Gastroesophageal sphincter (tissue), 4 donors: ENCODE measurements around the gene EMILIN2. TPM values are rescaled to one million over a fixed set of nuclear protein-coding genes. Genes with fewer than 3 reads are reported as not detected.

Source experiments
- ATAC-seq: fragments of 150-250 bp; one replicate; pipeline ENCODE4 v1.9.1; 2016; ENCODE audit warnings: mild to moderate bottlenecking, moderate library complexity
- H3K27ac ChIP-seq, 4 donors: fragments of 200-600 bp; sonication (generic) in 3 of 4; 1 replicate in 3 of 4; 2 replicates in 1 of 4; pipeline ENCODE4 v1.5.1; 2016 to 2019
- H3K27me3 ChIP-seq: fragments of 200-600 bp; sonication (generic); one replicate; pipeline ENCODE4 v1.5.1; 2019
- H3K36me3 ChIP-seq, 2 donors: fragments of 200-600 bp; sonication (generic); one replicate each; pipeline ENCODE4 v1.5.1; 2019; ENCODE audit warnings: control low read depth in 1 of 2
- H3K4me1 ChIP-seq, 3 donors: fragments of 200-600 bp; sonication (generic); 1 replicate in 2 of 3; 2 replicates in 1 of 3; pipeline ENCODE4 v1.5.1; 2016 to 2019; ENCODE audit warnings: control low read depth in 2 of 3
- H3K4me3 ChIP-seq, 2 donors: fragments of 200-600 bp; sonication (generic); one replicate each; pipeline ENCODE4 v1.5.1; 2019; ENCODE audit warnings: mild to moderate bottlenecking in 1 of 2, moderate library complexity in 1 of 2
- H3K9me3 ChIP-seq, 3 donors: fragments of 200-600 bp; sonication (generic); one replicate each; pipeline ENCODE4 v1.5.1; 2017 to 2019; ENCODE audit warnings: control low read depth in 2 of 3
- EP300 ChIP-seq: sonication (generic); formaldehyde crosslinking; IDR thresholded peaks from one replicate; pipeline ENCODE4 v1.6.1; 2017; ENCODE audit warnings: antibody characterized with exemption, mild to moderate bottlenecking
- POLR2A ChIP-seq, 2 donors: fragments of 450-650 bp; IDR thresholded peaks; one replicate each; pipeline ENCODE4 v1.6.1; 2017; ENCODE audit warnings: antibody characterized with exemption in 2 of 2, mild to moderate bottlenecking in 2 of 2, moderate library complexity in 1 of 2
- POLR2AphosphoS5 ChIP-seq: sonication (generic); formaldehyde crosslinking; IDR thresholded peaks from one replicate; pipeline ENCODE4 v1.6.1; 2017; ENCODE audit warnings: antibody characterized with exemption
- WGBS, 2 donors: methylation state at CpG; one replicate each; pipeline ENCODE4 v1.1.5; 2018; ENCODE audit warnings: low coverage in 1 of 2; 5-methylcytosine and 5-hydroxymethylcytosine counted together
- total RNA-seq, 4 donors: library from RNA; depleted of rRNA; stranded (reverse); fragments of >200 nt; gene quantifications; one replicate each; pipeline ENCODE4 v1.1.0, GENCODE V29; 2016
- TF ChIP-seq, protein P1 (sequence below), 4 experiments: fragments of 200-600 bp in 2 of 4; fragments of 450-650 bp in 2 of 4; sonication (generic) in 1 of 4; IDR thresholded peaks; one replicate each; pipeline ENCODE4 v1.5.1; 2017 to 2019; ENCODE audit warnings: antibody characterized with exemption in 4 of 4, mild to moderate bottlenecking in 2 of 4, moderate library complexity in 2 of 4

EMILIN2 gene
- total RNA-seq, 4 donors from 2014 or later, result 11.2 to 20.9 (median 17.0) TPM

- peak overlapping the region; percentile 33 to 66 for H3K4me3 ChIP-seq
- H3K27me3 ChIP-seq, result peaks cover 53% of the 10 kb centered on the region
- no peaks in the 10 kb centered on the region for H3K9me3 ChIP-seq
- 0% methylated on average over 9 of the region's 92 CpGs; no CpG with 5 or more reads in 1 of the 2 donors for WGBS, 2 donors
- peaks cover 0 to 22% of the 10 kb centered on the region in 2 donors for H3K36me3 ChIP-seq
- H3K27ac ChIP-seq, result peak overlapping the region in 3 of 4 donors; percentile 29 to 74 (median 71)
- ATAC-seq, result peak; percentile 53
- TF ChIP-seq POLR2AphosphoS5, result peak; percentile 45
- TF ChIP-seq, protein P1, sequence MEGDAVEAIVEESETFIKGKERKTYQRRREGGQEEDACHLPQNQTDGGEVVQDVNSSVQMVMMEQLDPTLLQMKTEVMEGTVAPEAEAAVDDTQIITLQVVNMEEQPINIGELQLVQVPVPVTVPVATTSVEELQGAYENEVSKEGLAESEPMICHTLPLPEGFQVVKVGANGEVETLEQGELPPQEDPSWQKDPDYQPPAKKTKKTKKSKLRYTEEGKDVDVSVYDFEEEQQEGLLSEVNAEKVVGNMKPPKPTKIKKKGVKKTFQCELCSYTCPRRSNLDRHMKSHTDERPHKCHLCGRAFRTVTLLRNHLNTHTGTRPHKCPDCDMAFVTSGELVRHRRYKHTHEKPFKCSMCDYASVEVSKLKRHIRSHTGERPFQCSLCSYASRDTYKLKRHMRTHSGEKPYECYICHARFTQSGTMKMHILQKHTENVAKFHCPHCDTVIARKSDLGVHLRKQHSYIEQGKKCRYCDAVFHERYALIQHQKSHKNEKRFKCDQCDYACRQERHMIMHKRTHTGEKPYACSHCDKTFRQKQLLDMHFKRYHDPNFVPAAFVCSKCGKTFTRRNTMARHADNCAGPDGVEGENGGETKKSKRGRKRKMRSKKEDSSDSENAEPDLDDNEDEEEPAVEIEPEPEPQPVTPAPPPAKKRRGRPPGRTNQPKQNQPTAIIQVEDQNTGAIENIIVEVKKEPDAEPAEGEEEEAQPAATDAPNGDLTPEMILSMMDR (IDR thresholded peaks at IDR 0.05), result no peak
- peak; percentile 21 to 28 for TF ChIP-seq POLR2A (IDR thresholded peaks at IDR 0.05)
- H3K4me1 ChIP-seq, result peaks cover 0 to 55% (median 9%) of the 10 kb centered on the region in 3 donors
These were observed 59.3 kb downstream of the EMILIN2 start for GRCh38 chr18:2905854-2906703.

DNA sequence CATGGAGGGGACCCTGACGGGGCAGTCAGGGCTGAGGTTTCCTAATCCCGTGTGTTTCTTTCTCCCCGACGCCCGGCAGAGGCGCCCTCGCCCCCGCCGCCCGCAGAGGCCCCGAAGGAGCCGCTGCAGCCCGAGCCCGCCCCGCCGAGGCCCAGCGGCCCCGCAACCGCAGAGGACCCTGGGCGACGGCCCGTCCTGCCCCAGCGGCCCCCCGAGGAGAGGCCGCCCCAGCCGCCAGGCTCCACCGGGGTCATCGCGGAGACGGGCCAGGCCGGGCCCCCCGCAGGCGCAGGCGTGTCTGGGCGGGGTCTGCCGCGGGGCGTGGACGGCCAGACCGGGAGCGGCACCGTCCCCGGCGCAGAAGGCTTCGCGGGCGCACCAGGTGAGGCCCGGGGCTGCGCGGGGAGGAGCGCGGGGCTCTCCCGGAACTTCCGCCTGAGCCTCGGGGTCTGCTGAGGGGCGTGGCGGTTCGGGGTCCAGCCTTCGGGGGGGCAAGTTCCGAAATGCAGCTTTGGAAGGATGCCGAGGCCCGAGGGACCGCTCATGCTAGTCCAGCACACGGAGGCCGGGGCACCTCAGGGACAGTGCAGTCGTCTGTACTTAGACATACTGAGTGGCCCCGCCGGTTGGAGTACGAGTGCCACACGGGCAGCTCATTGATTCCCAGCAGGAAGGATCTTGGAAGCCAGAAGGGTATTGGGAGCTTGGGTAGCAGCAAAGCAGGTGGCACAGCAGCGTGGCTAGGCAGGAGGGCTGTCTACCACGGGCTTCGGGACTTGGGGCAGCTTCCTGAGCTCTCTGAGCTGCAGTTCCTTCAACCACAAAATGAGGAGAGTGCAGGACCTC lies 60.1 kb downstream of the EMILIN2 start:
- TF ChIP-seq EP300, result no peak
- TF ChIP-seq, protein P1 (IDR thresholded peaks at IDR 0.05), result peak in 2 of 4 experiments; percentile 10 to 19
- peak overlapping the region in 3 of 4 donors; percentile 29 to 74 (median 71) for H3K27ac ChIP-seq
- peaks cover 57% of the 10 kb centered on the region for H3K27me3 ChIP-seq
- no CpG with 5 or more reads among the region's 73 CpGs for WGBS, 2 donors
- peaks cover 0 to 49% (median 6%) of the 10 kb centered on the region in 3 donors for H3K4me1 ChIP-seq
- H3K9me3 ChIP-seq, result no peaks in the 10 kb centered on the region
- H3K4me3 ChIP-seq, result peak overlapping the region; percentile 33 to 66
- peaks cover 0 to 30% of the 10 kb centered on the region in 2 donors for H3K36me3 ChIP-seq
- peak; percentile 29 for ATAC-seq

- Histone ChIP-seq H3K27ac (peak overlapping the region in 2 of 4 donors; percentile 71 to 74), H3K27me3 (peaks cover 63% of the 10 kb centered on the region), H3K9me3 (no peaks in the 10 kb centered on the region), H3K4me1 (peaks cover 0 to 42% (median 2%) of the 10 kb centered on the region in 3 donors), H3K36me3 (peaks cover 0 to 37% of the 10 kb centered on the region in 2 donors), H3K4me3 (peak overlapping the region in 1 of 2 donors; percentile 66)
- no peak for ATAC-seq
- TF ChIP-seq, protein P1 (IDR thresholded peaks at IDR 0.05), result no peak
- TF ChIP-seq EP300, result no peak
- no peak for TF ChIP-seq POLR2AphosphoS5
- no peak for TF ChIP-seq POLR2A (IDR thresholded peaks at IDR 0.05)
- 100% methylated on average over 1 of the region's 5 CpGs; no CpG with 5 or more reads in 1 of the 2 donors for WGBS, 2 donors
These were observed 60.8 kb downstream of the EMILIN2 start for GRCh38 chr18:2907550-2908135.

GRCh38 chr18:2908166-2908945 lies 61.5 kb downstream of the EMILIN2 start:
- peaks cover 0 to 44% of the 10 kb centered on the region in 2 donors for H3K36me3 ChIP-seq
- 85 to 93% methylated on average over 6 to 8 of the region's 9 CpGs for WGBS, 2 donors
- H3K4me1 ChIP-seq, result peaks cover 0 to 36% (median 0%) of the 10 kb centered on the region in 3 donors
- no peaks in the 10 kb centered on the region for H3K9me3 ChIP-seq
- H3K4me3 ChIP-seq, result no peak overlapping the region
- TF ChIP-seq, protein P1 (IDR thresholded peaks at IDR 0.05), result no peak
- no peak for TF ChIP-seq POLR2A (IDR thresholded peaks at IDR 0.05)
- no peak for TF ChIP-seq POLR2AphosphoS5
- TF ChIP-seq EP300, result no peak
- H3K27ac ChIP-seq, result no peak overlapping the region
- no peak for ATAC-seq
- H3K27me3 ChIP-seq, result peaks cover 66% of the 10 kb centered on the region
